Neural cell (in vitro differentiated cells): Measurements from ENCODE around the gene CCDC82.

Experiments used
- EZH2 ChIP-seq: fragments of 200-600, 300-800 bp; shearing (Covaris generic), sonication (generic); IDR thresholded peaks from 2 replicates; pipeline ENCODE4 v1.6.1; 2014; ENCODE audit warnings: antibody characterized with exemption, low read length, borderline replicate concordance, mild to moderate bottlenecking; ENCODE audit not compliant: insufficient read depth, poor library complexity, severe bottlenecking
- MXI1 ChIP-seq: fragments of 450-650 bp; conservative IDR thresholded peaks from 2 replicates; pipeline ENCODE4 v1.6.1; 2014; ENCODE audit warnings: antibody characterized with exemption, mild to moderate bottlenecking; ENCODE audit not compliant: poor library complexity, severe bottlenecking
- POLR2AphosphoS5 ChIP-seq: IDR thresholded peaks from 2 replicates; pipeline ENCODE4 v1.6.1; 2012
- RAD21 ChIP-seq: fragments of 450-650 bp; conservative IDR thresholded peaks from 2 replicates; pipeline ENCODE4 v1.6.1; 2014; ENCODE audit warnings: antibody characterized with exemption, mild to moderate bottlenecking, moderate library complexity
- SMC3 ChIP-seq: fragments of 450-650 bp; conservative IDR thresholded peaks from 2 replicates; pipeline ENCODE4 v1.6.1; 2014; ENCODE audit warnings: antibody characterized with exemption, mild to moderate bottlenecking, moderate library complexity; ENCODE audit not compliant: poor library complexity
- TF ChIP-seq, protein P1 (sequence below): fragments of 450-650 bp; IDR thresholded peaks from 2 replicates; pipeline ENCODE4 v1.5.1; 2014; ENCODE audit warnings: antibody characterized with exemption, mild to moderate bottlenecking, moderate library complexity; ENCODE audit not compliant: poor library complexity, severe bottlenecking
- TF ChIP-seq, protein P2 (sequence below): IDR thresholded peaks from 2 replicates; pipeline ENCODE4 v1.6.1; 2012; ENCODE audit warnings: borderline replicate concordance

GRCh38 chr11:96326959-96327358, 62.8 kb downstream of the CCDC82 start:
- TF ChIP-seq, protein P1, sequence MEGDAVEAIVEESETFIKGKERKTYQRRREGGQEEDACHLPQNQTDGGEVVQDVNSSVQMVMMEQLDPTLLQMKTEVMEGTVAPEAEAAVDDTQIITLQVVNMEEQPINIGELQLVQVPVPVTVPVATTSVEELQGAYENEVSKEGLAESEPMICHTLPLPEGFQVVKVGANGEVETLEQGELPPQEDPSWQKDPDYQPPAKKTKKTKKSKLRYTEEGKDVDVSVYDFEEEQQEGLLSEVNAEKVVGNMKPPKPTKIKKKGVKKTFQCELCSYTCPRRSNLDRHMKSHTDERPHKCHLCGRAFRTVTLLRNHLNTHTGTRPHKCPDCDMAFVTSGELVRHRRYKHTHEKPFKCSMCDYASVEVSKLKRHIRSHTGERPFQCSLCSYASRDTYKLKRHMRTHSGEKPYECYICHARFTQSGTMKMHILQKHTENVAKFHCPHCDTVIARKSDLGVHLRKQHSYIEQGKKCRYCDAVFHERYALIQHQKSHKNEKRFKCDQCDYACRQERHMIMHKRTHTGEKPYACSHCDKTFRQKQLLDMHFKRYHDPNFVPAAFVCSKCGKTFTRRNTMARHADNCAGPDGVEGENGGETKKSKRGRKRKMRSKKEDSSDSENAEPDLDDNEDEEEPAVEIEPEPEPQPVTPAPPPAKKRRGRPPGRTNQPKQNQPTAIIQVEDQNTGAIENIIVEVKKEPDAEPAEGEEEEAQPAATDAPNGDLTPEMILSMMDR = no peak
- TF ChIP-seq POLR2AphosphoS5 (no peak), EZH2 (no peak), SMC3 (no peak), RAD21 (no peak), MXI1 (no peak)
- TF ChIP-seq, protein P2, sequence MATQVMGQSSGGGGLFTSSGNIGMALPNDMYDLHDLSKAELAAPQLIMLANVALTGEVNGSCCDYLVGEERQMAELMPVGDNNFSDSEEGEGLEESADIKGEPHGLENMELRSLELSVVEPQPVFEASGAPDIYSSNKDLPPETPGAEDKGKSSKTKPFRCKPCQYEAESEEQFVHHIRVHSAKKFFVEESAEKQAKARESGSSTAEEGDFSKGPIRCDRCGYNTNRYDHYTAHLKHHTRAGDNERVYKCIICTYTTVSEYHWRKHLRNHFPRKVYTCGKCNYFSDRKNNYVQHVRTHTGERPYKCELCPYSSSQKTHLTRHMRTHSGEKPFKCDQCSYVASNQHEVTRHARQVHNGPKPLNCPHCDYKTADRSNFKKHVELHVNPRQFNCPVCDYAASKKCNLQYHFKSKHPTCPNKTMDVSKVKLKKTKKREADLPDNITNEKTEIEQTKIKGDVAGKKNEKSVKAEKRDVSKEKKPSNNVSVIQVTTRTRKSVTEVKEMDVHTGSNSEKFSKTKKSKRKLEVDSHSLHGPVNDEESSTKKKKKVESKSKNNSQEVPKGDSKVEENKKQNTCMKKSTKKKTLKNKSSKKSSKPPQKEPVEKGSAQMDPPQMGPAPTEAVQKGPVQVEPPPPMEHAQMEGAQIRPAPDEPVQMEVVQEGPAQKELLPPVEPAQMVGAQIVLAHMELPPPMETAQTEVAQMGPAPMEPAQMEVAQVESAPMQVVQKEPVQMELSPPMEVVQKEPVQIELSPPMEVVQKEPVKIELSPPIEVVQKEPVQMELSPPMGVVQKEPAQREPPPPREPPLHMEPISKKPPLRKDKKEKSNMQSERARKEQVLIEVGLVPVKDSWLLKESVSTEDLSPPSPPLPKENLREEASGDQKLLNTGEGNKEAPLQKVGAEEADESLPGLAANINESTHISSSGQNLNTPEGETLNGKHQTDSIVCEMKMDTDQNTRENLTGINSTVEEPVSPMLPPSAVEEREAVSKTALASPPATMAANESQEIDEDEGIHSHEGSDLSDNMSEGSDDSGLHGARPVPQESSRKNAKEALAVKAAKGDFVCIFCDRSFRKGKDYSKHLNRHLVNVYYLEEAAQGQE = no peak
